HepG2 (cell line): ENCODE results near the gene C1QTNF5. TPM values are rescaled to one million over a fixed set of nuclear protein-coding genes. Genes with fewer than 3 reads are reported as not detected.

ENCODE experiments used
- ATAC-seq: fragments of 200-7000 bp; cut with Tn5 transposase; 3 replicates; pipeline ENCODE4 v1.9.1; 2020; ENCODE audit warnings: mild to moderate bottlenecking, moderate library complexity
- BruUV-seq: library from RNA; stranded (reverse); fragments of 400-500 nt; replicated peaks from 2 replicates; lab custom pipeline; 2021; lab: Mats Ljungman, UMichigan
- CTCF ChIA-PET: fragments of 300-600 bp; formaldehyde crosslinking; extraction: SDS; loops from one replicate; lab custom pipeline; 2021; ENCODE audit warnings: low total read pairs, inconsistent platforms, low intra/inter-chr PET ratio; lab: Yijun Ruan, JAX
- POLR2A ChIA-PET: fragments of 350-600 bp; sonication (Branson Sonifier 250); formaldehyde crosslinking; loops from one replicate; lab custom pipeline; 2020; ENCODE audit warnings: antibody characterized with exemption, inconsistent platforms; lab: Yijun Ruan, JAX
- DNase-seq: peaks from one replicate; pipeline ENCODE4 v3.0.0-alpha.2; 2015; ENCODE audit warnings: low spot score
- FAIRE-seq: peaks from 3 replicates; lab custom pipeline; 2011; peaks lifted over from hg19 to GRCh38; lab: Jason Lieb, UNC
- H2AFZ ChIP-seq: one replicate; pipeline ENCODE4 v1.6.1; 2011; ENCODE audit warnings: low read length, inconsistent platforms
- H3K27ac ChIP-seq: fragments of 300-600 bp; 3 replicates; pipeline ENCODE4 v1.8.0; 2011; ENCODE audit warnings: mixed run types, mild to moderate bottlenecking, mixed read lengths, low read length, inconsistent platforms; ENCODE audit not compliant: insufficient read depth; ENCODE audit errors: extremely low read length
- H3K27me3 ChIP-seq, 2 experiments: fragments of 200-600 bp in 1 of 2; 2 replicates in 1 of 2; 3 replicates in 1 of 2; pipeline versions ENCODE4 v1.6.0 to v1.8.0; 2011; ENCODE audit warnings: low read length in 2 of 2, mild to moderate bottlenecking in 2 of 2, moderate library complexity in 2 of 2, inconsistent platforms in 1 of 2; ENCODE audit not compliant: insufficient read depth in 2 of 2, control insufficient read depth in 1 of 2
- H3K36me3 ChIP-seq, 2 experiments: fragments of 200-600 bp in 1 of 2; replicated peaks in 1 of 2; 2 replicates in 1 of 2; 3 replicates in 1 of 2; pipeline versions ENCODE4 v1.5.1 to v1.8.0; 2011; ENCODE audit warnings: low read length in 2 of 2, inconsistent platforms in 1 of 2; ENCODE audit not compliant: insufficient read depth in 2 of 2, control insufficient read depth in 1 of 2
- H3K4me1 ChIP-seq: 2 replicates; pipeline ENCODE4 v1.5.1; 2012; ENCODE audit warnings: low read length, inconsistent platforms; ENCODE audit not compliant: insufficient read depth
- H3K4me2 ChIP-seq: 2 replicates; pipeline ENCODE4 v1.6.0; 2011; ENCODE audit warnings: low read depth, low read length, inconsistent platforms
- H3K4me3 ChIP-seq, 3 experiments: fragments of 200-600 bp in 1 of 3; sonication (generic), shearing (Covaris generic) in 1 of 3; replicated peaks in 1 of 3; 2 replicates each; pipeline ENCODE4 v1.5.1; 2011 to 2016; ENCODE audit warnings: low read length in 3 of 3, inconsistent platforms in 2 of 3, low read depth in 2 of 3, mild to moderate bottlenecking in 2 of 3, control low read depth in 1 of 3, mixed read lengths in 1 of 3; ENCODE audit not compliant: insufficient read depth in 1 of 3
- H3K79me2 ChIP-seq: one replicate; pipeline ENCODE4 v1.6.1; 2011; ENCODE audit warnings: low read length, inconsistent platforms; ENCODE audit not compliant: insufficient read depth
- H3K9ac ChIP-seq: 2 replicates; pipeline ENCODE4 v1.6.0; 2011; ENCODE audit warnings: mild to moderate bottlenecking, low read depth, low read length, inconsistent platforms; ENCODE audit not compliant: insufficient read depth
- H3K9me3 ChIP-seq: 2 replicates; pipeline ENCODE4 v1.5.1; 2012; ENCODE audit warnings: mild to moderate bottlenecking, low read length
- H4K20me1 ChIP-seq: 2 replicates; pipeline ENCODE4 v1.6.0; 2011; ENCODE audit warnings: inconsistent platforms, mild to moderate bottlenecking, low read length, moderate library complexity; ENCODE audit not compliant: insufficient read depth
- MEF2D ChIP-seq: sonication (generic); formaldehyde crosslinking; IDR thresholded peaks from 2 replicates; pipeline ENCODE4 v1.5.1; 2020; ENCODE audit warnings: mild to moderate bottlenecking, missing genetic modification reagents
- MTA3 ChIP-seq: sonication (generic); formaldehyde crosslinking; IDR thresholded peaks from 2 replicates; pipeline ENCODE4 v1.4.0; 2020; ENCODE audit warnings: missing genetic modification reagents
- NFKB2 ChIP-seq: sonication (generic); formaldehyde crosslinking; IDR thresholded peaks from 2 replicates; pipeline ENCODE4 v1.4.0; 2020; ENCODE audit warnings: missing genetic modification reagents, borderline replicate concordance
- NONO ChIP-seq, 2 experiments: fragments of 450-650 bp in 1 of 2; sonication (generic) in 1 of 2; formaldehyde crosslinking in 1 of 2; IDR thresholded peaks in 1 of 2; conservative IDR thresholded peaks in 1 of 2; 2 replicates each; pipeline versions ENCODE4 v1.6.1 to v1.8.0; 2017 to 2022; ENCODE audit warnings: mild to moderate bottlenecking in 1 of 2, missing genetic modification reagents in 1 of 2, moderate library complexity in 1 of 2
- PHF8 ChIP-seq: sonication (generic); formaldehyde crosslinking; IDR thresholded peaks from 2 replicates; pipeline ENCODE4 v1.5.0; 2020; ENCODE audit warnings: missing genetic modification reagents
- SAFB2 ChIP-seq: sonication (generic); formaldehyde crosslinking; IDR thresholded peaks from 2 replicates; pipeline ENCODE4 v1.5.1; 2020; ENCODE audit warnings: missing genetic modification reagents, low read depth, mild to moderate bottlenecking, borderline replicate concordance
- ZNF292 ChIP-seq: sonication (generic); formaldehyde crosslinking; IDR thresholded peaks from 2 replicates; pipeline ENCODE4 v1.8.1; 2022; ENCODE audit warnings: mild to moderate bottlenecking, low read depth, missing genetic modification reagents, borderline replicate concordance
- ZNF569 ChIP-seq: sonication (generic); formaldehyde crosslinking; IDR thresholded peaks from 2 replicates; pipeline ENCODE4 v1.5.0; 2020; ENCODE audit warnings: mild to moderate bottlenecking, missing genetic modification reagents, moderate library complexity, borderline replicate concordance
- ZSCAN30 ChIP-seq: sonication (generic); formaldehyde crosslinking; IDR thresholded peaks from 2 replicates; pipeline ENCODE4 v1.5.0; 2020; ENCODE audit warnings: mild to moderate bottlenecking, missing genetic modification reagents
- WGBS: methylation state at CpG from one replicate; pipeline ENCODE4 v1.1.6; 2017; ENCODE audit warnings: low lambda C conversion rate; 5-methylcytosine and 5-hydroxymethylcytosine counted together
- in situ Hi-C: cut with HindIII; loops from 2 replicates; pipeline ENCODE4 v1.10.0; 2017; ENCODE audit warnings: low pct_unique_long_range_greater_than_20kb; ENCODE audit not compliant: extremely low pct_ligation_motif_present
- intact Hi-C: fragments of 100-400 bp; cut with micrococcal nuclease; formaldehyde crosslinking; loops from one replicate; pipeline ENCODE4 v1.10.0; 2022; ENCODE audit not compliant: unreplicated experiment
- polyA plus RNA-seq, 8 experiments: library from polyadenylated mRNA; depleted of rRNA in 3 of 8; stranded (reverse) in 7 of 8; unstranded in 1 of 8; fragments of >200 nt; fragmentation: Illumina TruSeq in 4 of 8; extraction: Trizol in 4 of 8; gene quantifications; 2 replicates each; pipeline versions ENCODE4 v1.2.1 to v1.2.3, GENCODE V29; 2011 to 2016; ENCODE audit warnings: low read depth in 4 of 8, missing spikeins in 1 of 8, mixed read lengths in 1 of 8; ENCODE audit not compliant: insufficient read depth in 1 of 8
- total RNA-seq, 5 experiments: library from RNA; depleted of rRNA; stranded (reverse); fragments of >200 nt; fragmentation: Illumina TruSeq; extraction: Trizol; gene quantifications; 2 replicates each; pipeline ENCODE4 v1.2.3, GENCODE V29; 2016; ENCODE audit warnings: low read depth in 1 of 5
- TF ChIP-seq, protein P1 (sequence below): sonication (generic); formaldehyde crosslinking; IDR thresholded peaks from 2 replicates; pipeline ENCODE4 v1.4.0; 2020; ENCODE audit warnings: missing genetic modification reagents
- TF ChIP-seq, protein P2 (sequence below): IDR thresholded peaks from 2 replicates; pipeline ENCODE4 v1.6.1; 2016
- TF ChIP-seq, protein P3 (sequence below): sonication (generic); formaldehyde crosslinking; IDR thresholded peaks from 2 replicates; pipeline ENCODE4 v1.9.0; 2022; ENCODE audit warnings: missing genetic modification reagents, mild to moderate bottlenecking, borderline replicate concordance
- TF ChIP-seq, protein P4 (sequence below): sonication (generic); formaldehyde crosslinking; IDR thresholded peaks from 2 replicates; pipeline ENCODE4 v1.4.0; 2020; ENCODE audit warnings: missing genetic modification reagents, mild to moderate bottlenecking, borderline replicate concordance

Gene C1QTNF5
- total and polyA plus RNA-seq, 2 of the 13 experiments (the other 11 are each of a cell fraction or from before 2014, with no cell fraction given), result 0.86 to 1.2 TPM

DNA sequence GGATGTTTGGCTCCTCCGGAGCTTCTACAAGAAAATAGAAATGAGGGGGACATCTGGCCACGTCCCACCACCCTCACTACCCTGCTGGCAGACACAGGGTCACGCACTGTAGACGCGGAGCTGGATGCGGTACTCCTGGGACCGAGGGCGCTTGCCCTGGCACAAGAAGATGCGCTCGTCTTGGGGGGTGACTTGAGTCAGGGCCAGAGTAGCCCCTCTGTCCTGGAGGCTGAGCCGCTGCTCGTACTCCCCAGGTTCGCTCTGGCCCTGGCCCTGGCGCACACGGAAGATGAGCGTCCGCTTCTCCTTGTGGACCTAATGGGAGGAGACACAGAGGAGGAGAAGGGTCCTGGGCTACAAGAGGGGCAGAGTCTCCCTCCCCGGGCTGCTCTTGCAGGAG lies 26.0 kb downstream of the C1QTNF5 start:
- no peak overlapping the region for H3K9ac ChIP-seq
- CTCF ChIA-PET, result no interaction called here
- no peaks in the 10 kb centered on the region for H4K20me1 ChIP-seq
- in situ Hi-C loops, result no loop called here
- DNase-seq (no peak), ATAC-seq (no peak), FAIRE-seq (no peak)
- no peak overlapping the region for H3K27ac ChIP-seq
- 100% methylated on average over 2 of the region's 18 CpGs for WGBS
- H3K79me2 ChIP-seq, result no peaks in the 10 kb centered on the region
- peaks cover 0 to 3% of the 10 kb centered on the region in 2 experiments; a peak in 1 of 5 replicates for H3K36me3 ChIP-seq
- intact Hi-C loops, result no loop called here
- H2AFZ ChIP-seq, result no peak overlapping the region
- BruUV-seq, result no TSS peak
- H3K4me2 ChIP-seq, result no peak overlapping the region
- POLR2A ChIA-PET, result no interaction called here
- H3K4me3 ChIP-seq, result no peak overlapping the region
- H3K27me3 ChIP-seq, result peaks cover 0 to 9% of the 10 kb centered on the region in 2 experiments; a peak in 1 of 5 replicates
- no peaks in the 10 kb centered on the region for H3K9me3 ChIP-seq
- peaks cover 36% of the 10 kb centered on the region for H3K4me1 ChIP-seq
- TF ChIP-seq, protein P1, sequence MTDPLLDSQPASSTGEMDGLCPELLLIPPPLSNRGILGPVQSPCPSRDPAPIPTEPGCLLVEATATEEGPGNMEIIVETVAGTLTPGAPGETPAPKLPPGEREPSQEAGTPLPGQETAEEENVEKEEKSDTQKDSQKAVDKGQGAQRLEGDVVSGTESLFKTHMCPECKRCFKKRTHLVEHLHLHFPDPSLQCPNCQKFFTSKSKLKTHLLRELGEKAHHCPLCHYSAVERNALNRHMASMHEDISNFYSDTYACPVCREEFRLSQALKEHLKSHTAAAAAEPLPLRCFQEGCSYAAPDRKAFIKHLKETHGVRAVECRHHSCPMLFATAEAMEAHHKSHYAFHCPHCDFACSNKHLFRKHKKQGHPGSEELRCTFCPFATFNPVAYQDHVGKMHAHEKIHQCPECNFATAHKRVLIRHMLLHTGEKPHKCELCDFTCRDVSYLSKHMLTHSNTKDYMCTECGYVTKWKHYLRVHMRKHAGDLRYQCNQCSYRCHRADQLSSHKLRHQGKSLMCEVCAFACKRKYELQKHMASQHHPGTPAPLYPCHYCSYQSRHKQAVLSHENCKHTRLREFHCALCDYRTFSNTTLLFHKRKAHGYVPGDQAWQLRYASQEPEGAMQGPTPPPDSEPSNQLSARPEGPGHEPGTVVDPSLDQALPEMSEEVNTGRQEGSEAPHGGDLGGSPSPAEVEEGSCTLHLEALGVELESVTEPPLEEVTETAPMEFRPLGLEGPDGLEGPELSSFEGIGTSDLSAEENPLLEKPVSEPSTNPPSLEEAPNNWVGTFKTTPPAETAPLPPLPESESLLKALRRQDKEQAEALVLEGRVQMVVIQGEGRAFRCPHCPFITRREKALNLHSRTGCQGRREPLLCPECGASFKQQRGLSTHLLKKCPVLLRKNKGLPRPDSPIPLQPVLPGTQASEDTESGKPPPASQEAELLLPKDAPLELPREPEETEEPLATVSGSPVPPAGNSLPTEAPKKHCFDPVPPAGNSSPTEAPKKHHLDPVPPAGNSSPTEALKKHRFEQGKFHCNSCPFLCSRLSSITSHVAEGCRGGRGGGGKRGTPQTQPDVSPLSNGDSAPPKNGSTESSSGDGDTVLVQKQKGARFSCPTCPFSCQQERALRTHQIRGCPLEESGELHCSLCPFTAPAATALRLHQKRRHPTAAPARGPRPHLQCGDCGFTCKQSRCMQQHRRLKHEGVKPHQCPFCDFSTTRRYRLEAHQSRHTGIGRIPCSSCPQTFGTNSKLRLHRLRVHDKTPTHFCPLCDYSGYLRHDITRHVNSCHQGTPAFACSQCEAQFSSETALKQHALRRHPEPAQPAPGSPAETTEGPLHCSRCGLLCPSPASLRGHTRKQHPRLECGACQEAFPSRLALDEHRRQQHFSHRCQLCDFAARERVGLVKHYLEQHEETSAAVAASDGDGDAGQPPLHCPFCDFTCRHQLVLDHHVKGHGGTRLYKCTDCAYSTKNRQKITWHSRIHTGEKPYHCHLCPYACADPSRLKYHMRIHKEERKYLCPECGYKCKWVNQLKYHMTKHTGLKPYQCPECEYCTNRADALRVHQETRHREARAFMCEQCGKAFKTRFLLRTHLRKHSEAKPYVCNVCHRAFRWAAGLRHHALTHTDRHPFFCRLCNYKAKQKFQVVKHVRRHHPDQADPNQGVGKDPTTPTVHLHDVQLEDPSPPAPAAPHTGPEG (CRISPR knock-in tag), result no peak
- no peak for TF ChIP-seq ZNF569
- TF ChIP-seq MTA3, result no peak
- no peak for TF ChIP-seq NONO (IDR thresholded peaks at IDR 0.05)
- no peak for TF ChIP-seq NONO (CRISPR knock-in tag; conservative IDR thresholded peaks at IDR 0.05)
- TF ChIP-seq, protein P2, sequence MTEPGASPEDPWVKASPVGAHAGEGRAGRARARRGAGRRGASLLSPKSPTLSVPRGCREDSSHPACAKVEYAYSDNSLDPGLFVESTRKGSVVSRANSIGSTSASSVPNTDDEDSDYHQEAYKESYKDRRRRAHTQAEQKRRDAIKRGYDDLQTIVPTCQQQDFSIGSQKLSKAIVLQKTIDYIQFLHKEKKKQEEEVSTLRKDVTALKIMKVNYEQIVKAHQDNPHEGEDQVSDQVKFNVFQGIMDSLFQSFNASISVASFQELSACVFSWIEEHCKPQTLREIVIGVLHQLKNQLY (CRISPR knock-in tag), result no peak
- no peak for TF ChIP-seq MEF2D (CRISPR knock-in tag)
- TF ChIP-seq, protein P3, sequence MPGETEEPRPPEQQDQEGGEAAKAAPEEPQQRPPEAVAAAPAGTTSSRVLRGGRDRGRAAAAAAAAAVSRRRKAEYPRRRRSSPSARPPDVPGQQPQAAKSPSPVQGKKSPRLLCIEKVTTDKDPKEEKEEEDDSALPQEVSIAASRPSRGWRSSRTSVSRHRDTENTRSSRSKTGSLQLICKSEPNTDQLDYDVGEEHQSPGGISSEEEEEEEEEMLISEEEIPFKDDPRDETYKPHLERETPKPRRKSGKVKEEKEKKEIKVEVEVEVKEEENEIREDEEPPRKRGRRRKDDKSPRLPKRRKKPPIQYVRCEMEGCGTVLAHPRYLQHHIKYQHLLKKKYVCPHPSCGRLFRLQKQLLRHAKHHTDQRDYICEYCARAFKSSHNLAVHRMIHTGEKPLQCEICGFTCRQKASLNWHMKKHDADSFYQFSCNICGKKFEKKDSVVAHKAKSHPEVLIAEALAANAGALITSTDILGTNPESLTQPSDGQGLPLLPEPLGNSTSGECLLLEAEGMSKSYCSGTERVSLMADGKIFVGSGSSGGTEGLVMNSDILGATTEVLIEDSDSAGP (CRISPR knock-in tag), result no peak
- no peak for TF ChIP-seq ZNF292 (CRISPR knock-in tag)
- no peak for TF ChIP-seq NFKB2 (CRISPR knock-in tag)
- TF ChIP-seq ZSCAN30, result no peak
- no peak for TF ChIP-seq PHF8
- TF ChIP-seq SAFB2 (CRISPR knock-in tag), result no peak
- TF ChIP-seq, protein P4, sequence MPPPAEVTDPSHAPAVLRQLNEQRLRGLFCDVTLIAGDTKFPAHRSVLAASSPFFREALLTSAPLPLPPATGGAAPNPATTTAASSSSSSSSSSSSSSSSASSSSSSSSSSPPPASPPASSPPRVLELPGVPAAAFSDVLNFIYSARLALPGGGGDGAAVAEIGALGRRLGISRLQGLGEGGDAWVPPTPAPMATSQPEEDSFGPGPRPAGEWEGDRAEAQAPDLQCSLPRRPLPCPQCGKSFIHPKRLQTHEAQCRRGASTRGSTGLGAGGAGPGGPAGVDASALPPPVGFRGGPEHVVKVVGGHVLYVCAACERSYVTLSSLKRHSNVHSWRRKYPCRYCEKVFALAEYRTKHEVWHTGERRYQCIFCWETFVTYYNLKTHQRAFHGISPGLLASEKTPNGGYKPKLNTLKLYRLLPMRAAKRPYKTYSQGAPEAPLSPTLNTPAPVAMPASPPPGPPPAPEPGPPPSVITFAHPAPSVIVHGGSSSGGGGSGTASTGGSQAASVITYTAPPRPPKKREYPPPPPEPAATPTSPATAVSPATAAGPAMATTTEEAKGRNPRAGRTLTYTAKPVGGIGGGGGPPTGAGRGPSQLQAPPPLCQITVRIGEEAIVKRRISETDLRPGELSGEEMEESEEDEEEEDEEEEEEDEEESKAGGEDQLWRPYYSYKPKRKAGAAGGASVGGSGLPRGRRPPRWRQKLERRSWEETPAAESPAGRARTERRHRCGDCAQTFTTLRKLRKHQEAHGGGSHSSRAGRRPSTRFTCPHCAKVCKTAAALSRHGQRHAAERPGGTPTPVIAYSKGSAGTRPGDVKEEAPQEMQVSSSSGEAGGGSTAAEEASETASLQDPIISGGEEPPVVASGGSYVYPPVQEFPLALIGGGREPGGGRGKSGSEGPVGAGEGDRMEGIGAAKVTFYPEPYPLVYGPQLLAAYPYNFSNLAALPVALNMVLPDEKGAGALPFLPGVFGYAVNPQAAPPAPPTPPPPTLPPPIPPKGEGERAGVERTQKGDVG (CRISPR knock-in tag), result no peak
